ENCODE measurements around the gene TPK1. TPM values are rescaled to one million over a fixed set of nuclear protein-coding genes. Genes with fewer than 3 reads are reported as not detected.

TPK1 gene
- total and polyA plus RNA-seq, 2 donors, result 6.7 to 7.4 TPM

DNA sequence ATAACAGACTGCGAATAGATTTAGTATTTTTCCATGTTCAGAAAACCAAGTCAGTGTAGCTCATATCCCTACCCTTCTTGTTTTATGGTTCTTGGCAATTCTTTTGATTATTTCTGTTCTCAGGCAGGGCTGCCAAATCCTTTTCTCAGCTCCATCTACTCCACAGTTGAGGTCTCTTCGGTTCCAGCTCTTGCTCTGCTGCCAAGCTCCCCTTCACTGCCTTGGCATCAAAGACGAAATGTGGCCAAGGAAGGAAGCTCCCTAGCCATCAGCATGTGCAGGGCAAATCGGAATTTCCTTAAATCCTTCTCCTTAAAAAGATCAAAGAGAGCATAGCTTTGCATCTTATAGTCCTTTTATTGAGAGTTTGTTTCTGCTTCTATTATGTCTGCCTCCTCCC, 315.9 kb downstream of the TPK1 start:
- H3K27me3 ChIP-seq (ENCODE audit: control insufficient read depth in 2 of 2, insufficient read depth in 1 of 2, low read length in 1 of 2), result no peaks in the 10 kb centered on the region
- H3K4me3 ChIP-seq (ENCODE audit: low read length in 2 of 2), result no peak overlapping the region
- H3K27ac ChIP-seq (ENCODE audit: low read depth in 1 of 2, low read length in 1 of 2), result no peak overlapping the region
- H3K4me1 ChIP-seq (ENCODE audit: control insufficient read depth in 2 of 2, insufficient read depth in 2 of 2, low read length in 2 of 2), result peaks cover 0 to 3% of the 10 kb centered on the region in 2 donors
- H3K9me3 ChIP-seq (ENCODE audit: control insufficient read depth in 2 of 2, insufficient read depth in 1 of 2, low read length in 1 of 2), result no peaks in the 10 kb centered on the region
- no peak for DNase-seq (ENCODE audit: low read depth in 6 of 9, low spot score in 9 of 9)
- H3K36me3 ChIP-seq (ENCODE audit: control insufficient read depth in 2 of 2, insufficient read depth in 2 of 2, low read length in 1 of 2), result no peaks in the 10 kb centered on the region
- WGBS, result 90% methylated on average over 4 of the region's 4 CpGs

DNA sequence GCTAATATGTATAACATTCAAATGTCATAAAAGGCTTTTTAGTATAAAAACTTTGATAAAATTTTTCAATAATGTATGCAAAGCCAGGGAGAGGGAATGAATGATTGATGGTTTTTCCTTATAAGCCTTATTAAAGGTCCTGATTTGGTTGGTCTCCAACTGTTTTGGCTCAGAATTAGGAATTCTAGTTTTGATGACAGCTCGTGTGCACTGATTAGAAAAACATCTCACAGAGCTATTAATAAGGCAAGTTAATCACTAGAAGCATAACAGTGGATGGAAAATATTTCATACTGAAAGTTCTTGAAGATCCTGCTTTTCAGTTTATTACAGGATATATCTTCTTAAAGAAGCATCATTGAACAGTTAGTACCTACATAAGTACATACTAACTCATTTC, 317.5 kb downstream of the TPK1 start:
- no peaks in the 10 kb centered on the region for H3K27me3 ChIP-seq (ENCODE audit: control insufficient read depth in 2 of 2, insufficient read depth in 1 of 2, low read length in 1 of 2)
- no peak for DNase-seq (ENCODE audit: low read depth in 6 of 9, low spot score in 9 of 9)
- H3K9me3 ChIP-seq (ENCODE audit: control insufficient read depth in 2 of 2, insufficient read depth in 1 of 2, low read length in 1 of 2), result no peaks in the 10 kb centered on the region
- H3K27ac ChIP-seq (ENCODE audit: low read depth in 1 of 2, low read length in 1 of 2), result no peak overlapping the region
- no peak overlapping the region for H3K4me3 ChIP-seq (ENCODE audit: low read length in 2 of 2)
- H3K36me3 ChIP-seq (ENCODE audit: control insufficient read depth in 2 of 2, insufficient read depth in 2 of 2, low read length in 1 of 2), result no peaks in the 10 kb centered on the region
- H3K4me1 ChIP-seq (ENCODE audit: control insufficient read depth in 2 of 2, insufficient read depth in 2 of 2, low read length in 2 of 2), result peaks cover 0 to 3% of the 10 kb centered on the region in 2 donors
- 94% methylated on average over 1 of the region's 1 CpG for WGBS

DNA sequence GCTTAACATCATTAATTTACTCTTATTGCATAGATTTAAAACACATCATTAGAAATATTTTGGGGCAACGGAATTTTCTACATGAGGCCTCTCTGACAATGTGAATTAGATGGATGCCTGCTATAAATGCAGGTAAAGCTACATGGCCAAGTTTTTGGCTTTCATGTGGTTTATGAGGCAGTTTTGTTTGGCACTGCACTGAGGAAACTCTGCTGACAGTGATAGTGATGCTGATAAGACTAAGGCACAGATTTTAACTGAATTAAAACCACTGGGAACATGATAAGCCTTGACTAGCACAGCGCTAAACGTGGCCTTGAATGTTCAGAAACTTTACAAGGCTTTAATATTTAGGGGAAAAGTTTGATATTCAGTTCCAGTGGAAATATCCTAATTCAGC, 318.1 kb downstream of the TPK1 start:
- Histone ChIP-seq H3K27ac (ENCODE audit: low read depth in 1 of 2, low read length in 1 of 2) (no peak overlapping the region), H3K4me3 (ENCODE audit: low read length in 2 of 2) (no peak overlapping the region), H3K36me3 (ENCODE audit: control insufficient read depth in 2 of 2, insufficient read depth in 2 of 2, low read length in 1 of 2) (no peaks in the 10 kb centered on the region), H3K4me1 (ENCODE audit: control insufficient read depth in 2 of 2, insufficient read depth in 2 of 2, low read length in 2 of 2) (peaks cover 0 to 3% of the 10 kb centered on the region in 2 donors), H3K9me3 (ENCODE audit: control insufficient read depth in 2 of 2, insufficient read depth in 1 of 2, low read length in 1 of 2) (no peaks in the 10 kb centered on the region), H3K27me3 (ENCODE audit: control insufficient read depth in 2 of 2, insufficient read depth in 1 of 2, low read length in 1 of 2) (no peaks in the 10 kb centered on the region)
- WGBS, result 14% methylated on average over 3 of the region's 3 CpGs
- peak in 4 of 9 donors; percentile 6 to 46 (median 14) for DNase-seq (ENCODE audit: low read depth in 6 of 9, low spot score in 9 of 9)

DNA sequence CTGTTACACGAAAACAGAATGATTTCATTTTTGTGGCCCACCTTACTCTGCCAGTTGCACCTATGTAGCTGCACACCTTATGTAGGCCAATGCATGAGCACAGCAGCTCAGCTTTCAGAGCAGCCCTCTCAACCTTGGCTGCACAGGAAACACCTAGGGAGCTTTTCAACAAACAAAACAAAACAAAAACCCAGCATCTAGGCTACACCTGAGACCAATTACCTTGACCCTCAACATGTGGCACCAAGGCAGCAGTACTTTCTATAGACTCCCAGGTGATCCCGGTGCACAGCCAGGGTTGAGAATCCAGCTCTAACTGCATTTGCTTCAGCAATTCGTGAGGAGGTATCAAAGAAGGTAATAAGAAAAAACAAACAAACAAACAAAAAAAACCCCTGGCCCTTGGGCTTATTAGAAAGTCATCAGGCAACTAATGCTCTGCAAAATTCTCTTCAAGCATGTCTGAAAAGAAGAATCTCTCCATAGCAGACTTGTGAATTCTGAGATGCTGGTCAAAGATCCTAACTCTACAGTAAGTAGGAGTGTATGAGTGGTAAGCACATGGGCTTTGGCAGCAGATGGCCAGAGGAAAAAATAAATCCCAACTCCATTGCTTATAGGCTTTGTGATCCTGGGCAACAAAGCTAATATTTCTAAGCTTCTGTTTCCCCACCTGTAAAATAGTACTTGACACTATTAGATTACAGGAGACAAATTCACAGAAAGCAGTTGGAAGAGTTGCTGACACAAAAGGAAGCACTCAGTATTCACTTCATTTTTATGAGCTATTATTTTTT, 318.9 kb downstream of the TPK1 start:
- H3K27me3 ChIP-seq (ENCODE audit: control insufficient read depth in 2 of 2, insufficient read depth in 1 of 2, low read length in 1 of 2), result no peaks in the 10 kb centered on the region
- DNase-seq (ENCODE audit: low read depth in 6 of 9, low spot score in 9 of 9), result no peak
- no peaks in the 10 kb centered on the region for H3K9me3 ChIP-seq (ENCODE audit: control insufficient read depth in 2 of 2, insufficient read depth in 1 of 2, low read length in 1 of 2)
- no peaks in the 10 kb centered on the region for H3K36me3 ChIP-seq (ENCODE audit: control insufficient read depth in 2 of 2, insufficient read depth in 2 of 2, low read length in 1 of 2)
- H3K4me3 ChIP-seq (ENCODE audit: low read length in 2 of 2), result no peak overlapping the region
- no peak overlapping the region for H3K27ac ChIP-seq (ENCODE audit: low read depth in 1 of 2, low read length in 1 of 2)
- H3K4me1 ChIP-seq (ENCODE audit: control insufficient read depth in 2 of 2, insufficient read depth in 2 of 2, low read length in 2 of 2), result peaks cover 0 to 3% of the 10 kb centered on the region in 2 donors
- WGBS, result 90% methylated on average over 3 of the region's 3 CpGs

DNA sequence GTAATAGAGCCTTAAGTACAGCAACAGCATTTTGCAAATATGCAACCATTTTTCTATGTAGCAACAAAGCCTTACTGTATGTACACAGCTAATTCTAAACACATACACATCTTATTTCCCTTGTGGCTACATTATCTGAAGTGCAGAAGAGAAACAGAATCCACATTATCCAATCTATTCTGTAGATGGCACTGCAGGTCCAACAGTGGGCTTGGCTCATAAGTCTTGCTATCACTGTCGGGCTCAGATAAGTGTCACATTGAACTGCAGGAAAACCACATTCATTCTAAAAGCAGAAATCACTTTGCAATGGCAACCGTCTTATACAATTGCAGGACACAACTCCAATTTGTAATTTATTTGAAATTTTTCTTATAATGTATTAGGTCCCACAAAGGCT, 322.5 kb downstream of the TPK1 start:
- Histone ChIP-seq H3K27me3 (ENCODE audit: control insufficient read depth in 2 of 2, insufficient read depth in 1 of 2, low read length in 1 of 2) (no peaks in the 10 kb centered on the region), H3K36me3 (ENCODE audit: control insufficient read depth in 2 of 2, insufficient read depth in 2 of 2, low read length in 1 of 2) (no peaks in the 10 kb centered on the region), H3K27ac (ENCODE audit: low read depth in 1 of 2, low read length in 1 of 2) (no peak overlapping the region), H3K4me3 (ENCODE audit: low read length in 2 of 2) (no peak overlapping the region), H3K4me1 (ENCODE audit: control insufficient read depth in 2 of 2, insufficient read depth in 2 of 2, low read length in 2 of 2) (peaks cover 0 to 3% of the 10 kb centered on the region in 2 donors), H3K9me3 (ENCODE audit: control insufficient read depth in 2 of 2, insufficient read depth in 1 of 2, low read length in 1 of 2) (no peaks in the 10 kb centered on the region)
- DNase-seq (ENCODE audit: low read depth in 6 of 9, low spot score in 9 of 9), result peak in 2 of 9 donors; percentile 10 to 40
- 10% methylated on average over 2 of the region's 2 CpGs for WGBS

DNA sequence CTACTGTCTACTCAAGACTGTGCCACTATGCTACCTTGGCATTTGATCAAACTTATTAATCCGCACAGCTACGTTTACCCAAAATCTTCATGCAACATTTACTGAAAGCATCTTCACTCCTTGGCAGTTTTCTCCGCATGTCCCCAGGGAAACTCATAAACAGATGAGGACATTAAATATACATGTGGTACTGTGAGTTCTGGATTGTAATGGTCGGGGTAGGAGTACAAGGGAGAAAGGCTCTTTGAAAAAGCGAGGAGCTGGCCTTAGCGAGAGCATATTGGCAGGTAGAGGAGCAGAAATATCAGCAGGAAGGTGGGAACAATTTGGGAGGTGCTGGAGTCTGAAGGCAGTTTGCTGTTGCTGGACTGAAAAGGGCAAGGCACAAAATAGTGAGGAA, 325.2 kb downstream of the TPK1 start:
- Histone ChIP-seq H3K4me1 (ENCODE audit: control insufficient read depth in 2 of 2, insufficient read depth in 2 of 2, low read length in 2 of 2) (no peaks in the 10 kb centered on the region), H3K27ac (ENCODE audit: low read depth in 1 of 2, low read length in 1 of 2) (no peak overlapping the region), H3K4me3 (ENCODE audit: low read length in 2 of 2) (no peak overlapping the region), H3K27me3 (ENCODE audit: control insufficient read depth in 2 of 2, insufficient read depth in 1 of 2, low read length in 1 of 2) (no peaks in the 10 kb centered on the region), H3K36me3 (ENCODE audit: control insufficient read depth in 2 of 2, insufficient read depth in 2 of 2, low read length in 1 of 2) (no peaks in the 10 kb centered on the region), H3K9me3 (ENCODE audit: control insufficient read depth in 2 of 2, insufficient read depth in 1 of 2, low read length in 1 of 2) (no peaks in the 10 kb centered on the region)
- no peak for DNase-seq (ENCODE audit: low read depth in 6 of 9, low spot score in 9 of 9)
- whole genome bisulfite sequencing, result 98% methylated on average over 6 of the region's 6 CpGs

DNA sequence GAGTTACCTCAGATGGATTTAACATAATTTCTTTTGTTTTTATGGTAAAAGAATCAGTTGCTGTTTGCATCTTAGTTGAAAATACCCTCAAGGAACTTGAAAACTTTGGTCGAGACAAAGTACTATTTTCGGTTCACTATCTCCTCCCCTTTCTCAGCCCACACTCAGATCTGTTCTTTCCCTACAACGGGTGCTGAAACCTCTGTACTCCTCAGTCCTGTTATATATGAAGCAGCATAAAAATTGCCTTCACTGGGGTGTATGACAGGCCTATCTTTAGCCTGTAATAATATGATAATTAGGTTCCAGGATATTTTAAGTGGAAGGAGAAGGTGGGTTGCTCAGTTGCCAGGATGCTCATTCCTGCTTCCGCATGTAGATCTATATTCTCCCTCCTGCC, 327.2 kb downstream of the TPK1 start:
- Histone ChIP-seq H3K27ac (ENCODE audit: low read depth in 1 of 2, low read length in 1 of 2) (no peak overlapping the region), H3K9me3 (ENCODE audit: control insufficient read depth in 2 of 2, insufficient read depth in 1 of 2, low read length in 1 of 2) (no peaks in the 10 kb centered on the region), H3K27me3 (ENCODE audit: control insufficient read depth in 2 of 2, insufficient read depth in 1 of 2, low read length in 1 of 2) (no peaks in the 10 kb centered on the region), H3K36me3 (ENCODE audit: control insufficient read depth in 2 of 2, insufficient read depth in 2 of 2, low read length in 1 of 2) (no peaks in the 10 kb centered on the region), H3K4me3 (ENCODE audit: low read length in 2 of 2) (no peak overlapping the region), H3K4me1 (ENCODE audit: control insufficient read depth in 2 of 2, insufficient read depth in 2 of 2, low read length in 2 of 2) (no peaks in the 10 kb centered on the region)
- 95% methylated on average over 4 of the region's 4 CpGs for WGBS
- DNase-seq (ENCODE audit: low read depth in 6 of 9, low spot score in 9 of 9), result no peak

DNA sequence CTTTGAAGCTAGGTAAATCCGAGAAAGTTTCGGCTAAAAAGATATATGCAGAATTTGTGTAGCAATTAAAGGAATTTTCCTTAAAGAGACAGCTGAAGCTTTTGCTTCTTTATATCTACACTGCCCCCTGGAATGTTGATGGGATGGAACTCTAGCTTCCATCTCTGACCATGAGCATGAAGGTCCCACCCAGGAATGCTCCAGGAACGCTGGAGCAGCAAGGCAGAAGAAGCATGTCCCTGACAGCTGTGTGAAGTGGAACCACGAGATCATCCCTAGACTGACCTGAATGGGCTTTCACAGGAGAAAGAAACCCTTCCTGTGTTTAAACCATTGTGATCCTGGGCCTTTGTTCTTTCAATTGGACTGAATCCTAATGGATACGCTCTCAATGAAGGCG, 332.6 kb downstream of the TPK1 start:
- H3K36me3 ChIP-seq (ENCODE audit: control insufficient read depth in 2 of 2, insufficient read depth in 2 of 2, low read length in 1 of 2), result no peaks in the 10 kb centered on the region
- H3K9me3 ChIP-seq (ENCODE audit: control insufficient read depth in 2 of 2, insufficient read depth in 1 of 2, low read length in 1 of 2), result no peaks in the 10 kb centered on the region
- DNase-seq (ENCODE audit: low read depth in 6 of 9, low spot score in 9 of 9), result no peak
- WGBS, result 96% methylated on average over 6 of the region's 6 CpGs
- H3K4me1 ChIP-seq (ENCODE audit: control insufficient read depth in 2 of 2, insufficient read depth in 2 of 2, low read length in 2 of 2), result no peaks in the 10 kb centered on the region
- H3K27me3 ChIP-seq (ENCODE audit: control insufficient read depth in 2 of 2, insufficient read depth in 1 of 2, low read length in 1 of 2), result no peaks in the 10 kb centered on the region
- H3K4me3 ChIP-seq (ENCODE audit: low read length in 2 of 2), result no peak overlapping the region
- no peak overlapping the region for H3K27ac ChIP-seq (ENCODE audit: low read depth in 1 of 2, low read length in 1 of 2)

DNA sequence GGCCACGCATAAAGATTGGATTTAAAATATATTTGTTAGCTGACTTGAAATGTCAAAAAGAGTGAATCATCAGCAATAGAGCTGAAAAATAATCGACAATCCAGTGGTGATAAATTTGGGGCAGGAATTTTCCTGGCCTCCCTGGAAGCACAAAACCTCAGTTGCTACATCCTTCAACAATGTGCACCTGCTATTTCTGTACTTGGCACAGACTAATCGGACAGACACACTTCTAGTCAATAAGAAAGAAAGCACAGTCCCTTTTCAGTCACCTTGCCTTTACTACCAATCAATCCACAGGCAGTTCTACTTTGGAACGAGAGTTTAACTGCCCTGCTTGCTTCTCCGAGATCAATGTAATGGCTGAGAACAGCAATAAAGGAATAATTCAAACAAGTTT, 335.6 kb downstream of the TPK1 start:
- 75% methylated on average over 5 of the region's 5 CpGs for WGBS

More for the DNA sequence above, 335.6 kb downstream of the TPK1 start:
- no peak overlapping the region for H3K4me3 ChIP-seq (ENCODE audit: low read length in 2 of 2)
- no peaks in the 10 kb centered on the region for H3K4me1 ChIP-seq (ENCODE audit: control insufficient read depth in 2 of 2, insufficient read depth in 2 of 2, low read length in 2 of 2)
- H3K27ac ChIP-seq (ENCODE audit: low read depth in 1 of 2, low read length in 1 of 2), result no peak overlapping the region
- H3K27me3 ChIP-seq (ENCODE audit: control insufficient read depth in 2 of 2, insufficient read depth in 1 of 2, low read length in 1 of 2), result no peaks in the 10 kb centered on the region
- no peaks in the 10 kb centered on the region for H3K9me3 ChIP-seq (ENCODE audit: control insufficient read depth in 2 of 2, insufficient read depth in 1 of 2, low read length in 1 of 2)
- no peaks in the 10 kb centered on the region for H3K36me3 ChIP-seq (ENCODE audit: control insufficient read depth in 2 of 2, insufficient read depth in 2 of 2, low read length in 1 of 2)
- DNase-seq (ENCODE audit: low read depth in 6 of 9, low spot score in 9 of 9), result no peak

All from thymus (tissue), 11 donors.